CD4-positive, alpha-beta T cell treated with Interleukin-15 for 4 hours (primary cell): Measurements from ENCODE around the gene SMG6.
"Not testable (repeated sequence)": the region's sequence is repeated elsewhere in the genome, so short reads cannot be mapped to it uniquely, and the experiment has no call there.

ENCODE experiments used
- DNase-seq: peaks from one replicate; pipeline ENCODE4 v3.0.0-alpha.2; 2020; ENCODE audit warnings: low spot score

Gene SMG6

DNA sequence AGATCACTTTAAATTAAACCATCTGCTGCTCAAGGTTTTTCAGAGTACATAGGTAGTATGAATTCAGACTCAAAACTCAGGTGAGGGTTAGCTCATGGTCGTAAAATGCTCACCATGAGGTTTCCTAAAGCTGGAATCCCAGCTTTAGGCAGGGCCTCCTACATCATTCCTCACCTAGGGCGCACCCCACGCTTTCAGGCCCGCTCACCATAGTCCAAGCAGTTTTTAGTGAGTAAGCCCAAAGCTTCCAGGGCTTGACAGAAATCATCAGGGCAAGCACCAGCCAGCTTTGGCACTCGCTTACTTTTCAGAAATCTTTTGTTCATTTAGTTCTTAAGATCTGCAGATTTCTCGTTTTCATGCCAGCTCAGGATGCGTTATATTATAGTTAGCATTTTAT is 158.9 kb downstream of the SMG6 start:
- DNase-seq = no peak

DNA sequence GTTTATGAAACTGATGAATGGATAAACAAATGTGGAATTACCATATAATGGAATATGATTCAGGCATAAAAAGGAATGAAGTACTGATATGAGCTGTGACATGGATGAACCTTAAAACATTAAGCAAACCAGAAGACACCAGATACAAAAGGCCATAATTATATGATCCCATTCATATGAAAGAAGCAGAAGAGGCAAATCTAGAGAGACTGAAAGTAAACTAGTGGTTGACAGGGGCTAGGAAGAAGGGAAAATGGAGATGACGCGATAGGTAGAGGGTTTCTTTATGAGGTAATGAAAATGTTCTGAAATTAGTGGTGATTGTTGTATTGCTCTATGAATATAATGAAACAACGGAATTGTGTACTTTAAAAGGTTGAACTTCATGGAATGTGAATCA is 160.3 kb downstream of the SMG6 start:
- DNase-seq = no peak

DNA sequence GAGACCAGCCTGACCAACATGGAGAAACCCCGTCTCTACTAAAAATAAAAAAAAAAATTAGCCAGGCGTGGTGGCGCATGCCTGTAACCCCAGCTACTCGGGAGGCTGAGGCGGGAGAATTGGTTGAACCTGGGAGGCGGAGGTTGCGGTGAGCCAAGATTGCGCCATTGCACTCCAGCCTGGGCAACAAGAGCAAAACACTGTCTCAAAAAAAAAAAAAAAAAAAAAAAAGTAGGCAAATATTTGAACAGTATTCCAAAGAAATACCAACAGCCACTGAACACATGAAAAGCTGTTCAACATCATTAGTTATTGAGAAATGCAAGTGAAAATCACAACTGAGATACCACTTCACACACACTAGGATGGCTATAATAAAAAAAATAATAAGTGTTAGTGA is 160.9 kb downstream of the SMG6 start:
- DNase-seq = not testable (repeated sequence)

DNA sequence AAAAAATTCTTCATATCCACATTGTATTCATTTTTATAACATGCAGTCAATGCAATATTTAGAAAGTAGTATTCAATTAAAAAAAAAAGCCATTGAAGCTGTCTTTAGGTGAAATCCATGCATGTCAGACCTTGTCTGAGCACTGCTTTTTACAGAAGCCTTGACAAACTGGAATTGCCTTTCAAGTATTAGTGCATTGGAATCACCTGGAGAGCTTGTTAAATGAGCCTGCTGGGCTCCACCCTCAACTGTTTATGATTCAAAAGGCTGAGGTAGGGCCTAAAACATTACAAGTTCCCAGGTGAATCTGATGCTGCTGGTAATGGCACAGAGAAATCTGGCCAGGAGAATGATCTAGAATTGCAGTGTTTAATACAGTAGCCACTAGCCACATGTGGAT is 162.9 kb downstream of the SMG6 start:
- no peak for DNase-seq

DNA sequence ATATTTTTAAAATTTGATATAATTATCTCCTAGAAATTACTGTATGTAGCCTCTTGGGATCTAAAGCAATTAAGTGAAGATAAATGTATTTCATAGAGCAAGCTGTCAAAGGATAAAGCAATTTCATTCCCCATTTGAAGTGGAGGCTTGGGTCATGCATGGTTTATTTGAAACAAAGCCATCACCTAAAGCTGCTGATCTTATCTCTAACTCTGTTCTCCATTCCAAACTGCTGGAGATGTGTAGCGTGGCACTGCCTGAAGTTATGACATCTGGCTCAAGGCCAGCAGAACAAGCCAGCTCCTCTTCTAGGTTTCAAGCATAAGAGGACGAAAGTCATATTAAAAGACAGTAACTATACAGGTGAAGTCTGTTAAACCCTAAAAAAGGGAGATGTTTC is 164.8 kb downstream of the SMG6 start:
- no peak for DNase-seq

DNA sequence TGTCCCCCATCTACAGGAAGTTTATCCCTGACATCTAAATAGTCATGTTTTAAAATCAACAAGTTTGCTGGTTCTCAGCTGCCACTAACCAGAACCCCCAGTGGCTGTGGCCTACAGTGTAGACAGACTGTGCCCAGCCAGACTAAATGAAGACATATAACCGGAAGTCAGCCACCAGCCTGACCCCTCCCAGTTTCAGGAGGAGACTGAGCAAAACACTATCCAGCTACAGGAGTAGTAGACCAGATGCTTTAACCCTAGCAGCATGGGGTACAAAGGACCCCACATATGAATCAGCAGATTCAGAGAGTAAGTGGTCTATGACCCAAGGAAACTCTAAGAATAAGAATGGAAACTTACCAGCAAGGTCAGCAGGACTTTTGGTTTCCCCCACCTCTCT is 165.3 kb downstream of the SMG6 start:
- peak; percentile 25 for DNase-seq

DNA sequence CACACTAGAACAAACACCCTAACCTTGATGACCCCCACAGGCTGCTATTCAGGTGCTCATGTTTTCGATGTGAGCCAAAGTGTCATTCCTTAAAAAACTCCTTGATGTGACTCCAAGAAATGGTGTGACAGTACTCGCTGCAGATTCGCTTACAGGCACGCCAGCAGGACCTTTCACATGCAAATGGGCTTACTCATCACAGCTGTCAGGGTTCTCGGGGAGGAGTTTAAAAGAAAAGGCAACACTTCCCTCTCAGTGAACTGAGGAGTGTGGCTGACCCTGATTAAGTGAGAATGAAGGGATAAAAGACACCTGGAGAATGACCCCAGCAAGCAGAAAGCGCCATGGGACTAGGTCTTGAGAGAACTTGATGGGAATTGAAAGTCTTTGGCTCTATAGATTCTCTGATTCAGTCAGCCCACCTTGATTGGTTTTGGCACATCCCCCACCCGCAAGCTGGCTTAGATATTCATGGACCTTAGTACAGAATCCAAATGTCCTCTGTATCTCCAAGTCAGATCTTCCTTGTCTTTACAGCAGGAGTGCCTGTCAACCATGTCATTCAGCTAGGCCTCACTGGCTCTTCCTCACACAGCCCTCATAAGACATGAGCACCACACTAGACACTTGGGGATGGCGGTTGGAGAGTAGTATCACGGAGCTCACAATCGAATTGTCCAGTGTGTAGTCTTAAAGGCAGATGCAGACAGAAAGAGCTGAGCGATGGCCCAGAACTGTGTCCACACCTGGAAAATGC is 166.1 kb downstream of the SMG6 start:
- DNase-seq = no peak

DNA sequence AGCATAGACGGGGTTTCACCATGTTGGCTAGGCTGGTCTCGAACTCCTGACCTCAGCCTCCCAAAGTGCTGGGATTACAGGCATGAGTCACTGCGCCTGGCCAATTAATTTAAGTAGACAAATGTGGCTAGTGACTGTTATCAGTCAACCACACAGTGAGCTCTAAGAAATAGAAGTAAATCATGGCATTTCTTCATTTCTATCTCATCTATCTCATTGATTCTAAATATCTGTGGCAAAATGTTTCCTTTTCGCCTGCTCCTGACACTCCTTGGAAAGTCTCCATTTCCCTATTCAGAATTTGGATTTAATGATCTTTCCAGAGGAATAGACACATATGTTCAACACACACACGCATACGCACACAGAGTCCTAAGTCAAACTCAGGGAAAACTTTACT is 167.3 kb downstream of the SMG6 start:
- no peak for DNase-seq

DNA sequence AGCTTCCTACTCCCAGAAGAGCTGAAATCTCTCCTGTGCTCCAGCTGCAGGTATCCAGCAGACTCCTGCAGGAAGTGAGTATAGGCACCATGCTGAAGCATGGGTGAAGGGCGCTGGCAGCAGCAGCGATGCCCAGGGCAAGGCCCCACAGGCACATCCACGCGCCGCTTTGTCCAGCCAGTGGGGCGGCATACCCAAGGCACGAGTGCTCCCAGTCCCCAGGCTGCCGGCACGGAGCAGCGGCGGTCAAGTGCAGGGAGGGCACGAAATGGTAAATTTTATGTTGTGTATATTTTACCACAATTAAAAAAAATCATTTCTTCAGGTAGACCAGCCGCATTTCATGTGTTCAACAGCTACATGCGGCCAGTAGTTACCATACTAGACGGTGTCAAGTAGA is 175.6 kb downstream of the SMG6 start:
- DNase-seq = no peak

DNA sequence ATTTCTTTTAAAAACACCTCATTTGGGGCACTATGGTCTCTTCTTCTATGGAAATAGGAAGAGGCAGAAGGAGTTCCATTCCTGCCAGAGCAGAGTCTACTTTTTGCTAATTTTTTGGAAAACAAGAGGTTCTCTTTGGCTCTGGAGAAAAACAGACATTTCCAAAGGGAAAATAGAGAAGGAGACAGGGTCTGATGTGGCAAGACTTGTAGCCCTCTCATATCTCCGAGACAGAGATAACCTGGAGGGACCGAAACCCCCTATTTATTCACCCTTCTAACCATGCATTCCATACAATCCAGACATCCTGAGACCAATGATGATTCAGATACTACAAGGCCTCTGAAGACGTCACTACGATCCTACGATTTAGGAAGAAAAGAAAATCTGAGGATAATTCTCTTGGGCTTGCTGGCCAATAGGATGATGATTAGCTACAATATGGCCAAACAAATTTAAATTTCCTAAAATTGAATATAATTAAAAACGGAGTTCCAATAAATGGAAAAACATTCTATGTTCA is 178.5 kb downstream of the SMG6 start:
- no peak for DNase-seq

DNA sequence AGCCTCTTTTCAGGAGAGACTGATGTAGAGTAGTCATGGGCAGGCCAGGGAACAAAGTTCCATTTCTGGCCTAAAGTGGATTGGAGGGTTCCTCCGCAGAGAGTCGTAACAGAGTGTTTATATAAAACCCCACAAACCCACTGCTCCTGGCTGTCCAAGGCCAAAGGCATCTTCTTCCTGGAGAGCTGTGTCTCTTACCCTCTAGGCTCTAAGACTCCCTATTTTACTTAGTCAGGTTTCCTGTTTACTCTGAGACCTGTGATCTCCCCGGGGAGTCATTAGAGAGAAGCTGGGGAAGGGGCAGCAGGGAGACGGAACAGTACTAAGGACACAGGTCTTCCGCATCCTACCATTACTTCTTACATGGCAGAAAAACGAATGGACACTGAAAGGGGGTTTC is 179.2 kb downstream of the SMG6 start:
- no peak for DNase-seq

DNA sequence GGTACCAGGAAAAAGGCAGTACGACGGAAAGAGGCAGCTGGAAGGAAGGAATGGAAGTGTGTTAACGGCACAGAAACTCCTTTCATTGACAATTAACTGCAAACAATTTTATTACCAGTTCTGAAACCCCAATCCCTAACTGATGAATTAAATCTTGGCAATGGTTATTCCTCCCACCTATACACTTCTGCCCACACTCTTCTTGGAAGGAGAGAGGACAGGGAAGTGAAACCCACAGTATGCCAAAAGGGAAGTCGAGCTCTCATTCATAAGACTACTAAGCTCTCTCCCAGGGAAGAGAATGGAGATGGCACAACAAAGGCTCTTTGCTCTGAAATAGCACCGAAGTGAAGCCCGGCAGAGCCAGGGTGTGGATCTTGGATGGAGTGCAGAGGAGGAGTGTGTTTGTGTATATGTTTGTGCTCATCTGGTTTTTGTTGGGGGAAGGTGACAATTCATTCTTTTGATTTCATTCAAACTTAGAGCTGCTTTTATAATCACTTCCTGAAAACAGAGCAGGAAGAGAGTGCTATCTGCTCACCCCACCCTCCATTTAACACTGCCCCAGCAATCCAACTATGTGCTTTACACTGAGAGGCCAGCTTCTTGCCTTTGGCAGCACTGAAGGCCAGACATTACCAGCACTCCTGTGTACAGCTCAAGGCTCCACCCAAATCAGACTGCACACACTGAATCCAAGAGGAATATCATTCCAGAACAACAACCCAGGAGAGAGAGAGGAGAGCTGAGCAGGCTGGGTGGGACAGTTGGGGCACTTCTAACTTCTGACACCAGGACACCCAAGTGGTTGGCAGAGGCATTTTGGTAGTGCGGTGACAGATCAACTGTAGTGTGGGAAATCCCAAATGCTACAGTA is 180.0 kb downstream of the SMG6 start:
- no peak for DNase-seq

DNA sequence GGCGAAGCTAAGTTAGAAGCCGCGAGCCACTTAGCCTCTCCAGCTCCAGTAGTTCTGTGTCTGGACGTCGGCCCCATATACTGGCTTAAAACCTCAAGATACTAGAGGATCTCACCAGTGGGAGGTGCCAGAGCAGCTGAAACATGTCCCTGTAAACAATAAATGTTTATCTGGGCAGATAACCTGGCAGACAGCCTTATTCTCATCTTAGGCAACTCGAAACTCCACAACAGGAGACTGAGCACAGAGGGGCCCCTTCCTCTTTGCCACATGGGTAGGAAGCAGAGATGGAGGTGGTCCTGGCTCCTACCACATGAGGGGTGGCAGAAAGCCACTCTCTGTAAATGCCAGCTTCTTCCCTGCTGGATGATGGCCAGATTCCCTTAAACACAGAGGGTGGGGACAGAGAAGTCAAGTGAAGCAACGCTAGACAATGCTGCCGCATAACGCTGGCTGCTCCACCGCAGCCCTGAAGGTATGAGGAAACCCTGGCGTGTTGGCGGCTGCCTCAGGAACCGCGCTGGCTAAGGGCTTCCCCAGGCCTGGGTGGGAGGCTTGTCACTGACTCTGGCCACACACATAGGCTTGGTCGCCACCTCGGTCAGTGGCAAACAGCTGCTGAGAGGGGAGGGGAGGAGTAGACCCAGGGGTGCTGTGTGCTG is 180.8 kb downstream of the SMG6 start:
- no peak for DNase-seq

DNA sequence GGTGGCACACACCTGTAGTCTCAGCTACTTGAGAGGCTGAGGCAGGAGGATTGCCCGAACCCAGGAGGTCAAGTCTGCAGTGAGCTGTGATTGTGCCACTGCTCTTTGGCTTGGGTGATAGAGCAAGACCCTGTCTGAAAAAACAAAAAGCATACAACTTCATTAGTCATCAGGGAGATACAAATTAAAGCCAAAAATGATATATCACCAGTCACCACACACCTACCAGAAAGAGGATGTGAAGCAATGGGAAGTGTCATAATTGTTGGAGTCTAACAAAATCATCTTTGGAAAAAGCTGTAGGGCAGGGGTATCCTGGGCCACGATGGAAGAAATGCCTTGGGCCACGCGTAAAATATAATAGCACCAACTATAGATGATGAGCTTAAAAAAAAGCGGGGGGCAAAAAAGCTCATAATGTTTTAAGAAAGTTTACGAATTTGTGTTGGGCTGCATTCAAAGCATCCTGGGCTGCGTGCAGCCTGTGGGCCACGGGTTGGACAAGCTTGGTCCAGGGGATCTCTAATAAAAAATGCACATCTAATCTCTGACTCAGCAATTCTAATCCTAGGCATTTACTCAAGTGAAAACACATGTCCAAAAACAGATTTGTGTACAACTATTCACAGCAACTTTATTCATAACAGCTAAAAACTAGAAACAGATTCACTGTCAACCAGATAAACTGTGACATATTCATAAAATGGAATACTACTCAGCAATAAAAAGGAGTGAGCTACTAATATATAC is 182.8 kb downstream of the SMG6 start:
- no peak for DNase-seq

DNA sequence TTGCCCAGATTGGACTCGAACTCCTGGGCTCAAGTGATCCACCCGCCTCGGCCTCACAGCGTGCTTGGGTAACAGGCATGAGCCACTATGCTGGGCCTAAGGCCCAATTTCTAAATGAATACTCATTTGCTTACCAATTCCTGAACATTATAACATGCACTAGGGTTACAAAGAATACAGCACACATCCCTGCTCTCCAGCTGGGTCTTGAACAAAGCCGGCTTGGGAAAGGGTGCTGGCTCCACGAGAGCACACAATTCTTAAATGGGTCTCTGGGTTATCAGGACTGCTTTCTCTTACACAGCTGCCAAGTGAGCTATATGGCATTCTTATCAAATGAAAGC is 190.3 kb downstream of the SMG6 start:
- DNase-seq = no peak

DNA sequence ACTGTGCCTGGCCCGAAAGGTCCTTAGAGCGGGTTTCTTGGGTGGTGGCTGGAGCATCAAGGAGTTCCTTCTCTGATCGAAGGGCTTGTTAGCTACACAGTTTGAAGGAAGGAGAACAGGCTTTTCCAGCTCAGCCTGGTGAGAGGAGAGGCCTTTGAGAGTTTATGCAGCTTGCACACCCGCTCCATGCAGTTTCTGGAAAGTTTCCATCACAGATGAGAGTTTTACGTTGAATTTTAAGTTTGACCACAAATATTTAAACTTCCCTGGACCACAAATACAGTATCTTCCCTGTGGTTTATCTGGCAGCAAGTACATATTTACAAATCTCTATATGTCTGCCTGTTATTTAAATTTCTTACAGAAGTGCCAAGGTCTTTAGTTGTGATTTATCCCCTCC is 191.9 kb downstream of the SMG6 start:
- DNase-seq = no peak

DNA sequence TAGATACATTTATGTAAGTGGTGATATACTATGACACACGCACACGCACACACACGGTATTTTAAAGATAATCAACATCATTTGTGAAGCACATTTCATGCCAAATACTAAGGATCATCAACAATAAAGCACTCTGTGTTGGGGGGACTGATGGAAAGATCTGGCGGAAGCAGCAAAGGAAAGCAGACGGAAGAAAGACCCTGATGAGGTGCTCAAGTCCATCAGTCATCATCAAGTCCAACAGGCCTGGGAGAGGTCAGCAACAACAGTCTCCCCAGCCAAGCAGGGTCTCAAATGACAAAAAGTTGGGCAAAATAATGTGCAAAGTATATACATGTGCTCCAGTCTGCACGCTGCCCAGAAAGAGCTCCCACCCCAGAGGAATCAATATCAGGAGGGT is 193.1 kb downstream of the SMG6 start:
- no peak for DNase-seq

DNA sequence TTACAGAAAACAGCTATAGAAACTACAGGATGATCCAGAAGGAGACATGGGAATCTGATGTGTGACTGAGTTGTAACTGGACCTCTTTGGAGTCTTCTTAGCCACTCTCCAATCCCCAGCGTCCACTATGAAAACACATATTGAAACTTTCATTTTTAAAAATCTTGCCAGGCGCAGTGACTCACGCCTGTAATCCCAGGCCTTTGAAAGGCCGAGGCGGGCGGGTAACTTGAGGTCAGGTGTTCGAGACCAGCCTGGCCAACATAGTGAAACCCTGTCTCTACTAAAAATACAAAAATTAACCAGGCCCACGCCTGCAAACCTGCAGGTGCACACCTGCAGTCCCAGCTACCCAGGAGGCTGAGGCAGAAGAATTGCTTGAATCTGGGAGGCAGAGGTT is 195.4 kb downstream of the SMG6 start:
- no peak for DNase-seq

DNA sequence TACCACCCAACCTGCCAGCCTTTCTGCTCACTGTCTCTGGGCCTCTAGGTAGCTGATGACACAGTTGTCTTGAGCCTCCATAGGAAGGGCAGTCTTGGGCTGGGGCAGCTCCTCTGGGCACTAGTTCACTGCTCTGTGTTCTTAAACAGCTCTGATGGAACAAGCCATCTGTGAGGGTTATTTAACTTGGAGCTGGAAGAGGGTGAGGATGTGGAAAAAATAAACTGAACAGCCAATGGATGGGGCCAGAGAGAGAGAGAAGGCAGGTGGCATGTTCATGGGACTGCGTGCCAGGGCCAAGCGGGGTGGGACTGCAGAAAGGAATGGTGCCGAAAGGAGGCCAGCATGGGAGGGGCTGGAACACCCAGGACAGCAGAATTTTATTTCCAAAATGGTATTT is 196.1 kb downstream of the SMG6 start:
- no peak for DNase-seq

DNA sequence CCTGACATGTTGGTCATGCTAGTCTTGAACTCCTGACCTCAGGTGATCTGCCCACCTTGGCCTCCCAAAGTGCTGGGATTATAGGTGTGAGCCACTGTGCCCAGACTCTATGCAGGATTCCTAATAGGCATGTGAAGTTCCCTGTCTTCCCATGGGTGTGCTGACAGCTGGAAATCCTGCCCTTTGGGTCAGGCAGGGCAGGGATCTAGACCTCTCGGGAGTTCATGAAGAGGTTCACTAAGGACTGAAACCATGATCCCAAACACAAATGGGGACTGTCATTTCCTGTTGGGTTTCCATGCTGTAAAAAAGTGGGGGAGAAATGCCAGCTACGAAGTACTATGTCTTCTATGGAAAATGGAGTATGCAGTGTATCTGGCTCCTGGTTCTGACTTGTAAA is 196.5 kb downstream of the SMG6 start:
- DNase-seq = no peak

DNA sequence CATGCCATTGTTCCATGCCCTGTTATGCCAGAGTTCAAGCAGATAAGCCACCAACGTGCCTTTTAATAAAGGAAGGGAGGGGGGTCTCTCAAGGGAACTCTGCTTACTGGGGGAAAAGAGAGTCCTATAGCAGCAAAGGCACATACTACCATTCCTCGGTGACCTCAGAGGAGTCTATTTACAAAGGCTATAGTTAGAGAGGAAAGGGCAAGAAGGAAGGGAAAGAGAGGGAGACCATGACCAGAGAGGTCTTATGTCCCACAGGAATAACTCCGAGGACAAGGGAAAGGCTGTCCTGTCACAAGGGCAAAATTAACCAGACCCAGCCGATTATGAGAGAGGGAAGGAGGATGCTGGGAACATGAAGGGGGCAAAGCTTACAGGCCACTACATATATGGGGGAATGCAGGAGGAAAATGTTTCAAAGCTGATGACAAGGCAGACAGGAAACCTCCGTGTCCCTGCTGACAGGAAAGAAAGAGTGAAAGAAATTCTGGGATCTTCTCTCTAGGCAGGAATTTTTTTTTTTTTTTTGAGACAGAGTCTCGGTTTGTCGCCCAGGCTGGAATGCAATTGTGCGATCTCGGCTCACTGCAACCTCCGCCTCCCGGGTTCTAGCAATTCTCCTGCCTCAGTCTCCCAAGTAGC is 197.2 kb downstream of the SMG6 start:
- no peak for DNase-seq

DNA sequence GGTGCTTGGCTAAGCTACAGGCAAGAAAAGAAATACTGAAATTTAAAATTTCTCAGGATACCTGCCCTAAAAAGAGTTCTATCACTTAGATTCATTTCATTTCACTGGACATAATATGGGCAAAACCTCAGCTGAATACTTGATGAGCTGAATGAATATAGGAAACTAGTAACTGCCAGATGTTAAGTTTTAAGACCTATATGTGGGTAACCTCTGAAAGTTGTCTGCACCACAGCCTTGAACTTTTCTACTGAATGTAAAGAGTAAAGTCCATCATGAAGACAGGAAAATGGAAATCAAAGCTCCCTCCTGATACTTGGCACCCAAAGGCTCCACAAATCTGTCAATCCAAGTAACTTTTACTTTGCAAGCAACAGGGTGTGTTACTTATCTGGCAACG is 197.9 kb downstream of the SMG6 start:
- DNase-seq = no peak
